ENCODE results near the gene TMEM30A.

The TMEM30A gene

GRCh38 chr6:75204959-75205775 lies 79.4 kb downstream of the TMEM30A start:
- Histone ChIP-seq H3K9me3 (ENCODE audit: low read depth, low read length) (no peaks in the 10 kb centered on the region), H3K36me3 (ENCODE audit: insufficient read depth, low read length) (no peaks in the 10 kb centered on the region), H3K4me3 (peak overlapping the region; percentile 73), H3K9ac (ENCODE audit: insufficient read length) (no peak overlapping the region), H3K27ac (no peak overlapping the region)
- no peak for TF ChIP-seq FOXP2 (optimal IDR thresholded peaks at IDR 0.05; ENCODE audit: control extremely low read depth, extremely low read length, insufficient read depth)
- no peak for TF ChIP-seq EZH2 (IDR thresholded peaks at IDR 0.05)
- no peak for TF ChIP-seq POLR2AphosphoS5 (IDR thresholded peaks at IDR 0.05; ENCODE audit: borderline replicate concordance, low read depth, low read length)
- no peak for DNase-seq (ENCODE audit: low read depth, low spot score)

DNA sequence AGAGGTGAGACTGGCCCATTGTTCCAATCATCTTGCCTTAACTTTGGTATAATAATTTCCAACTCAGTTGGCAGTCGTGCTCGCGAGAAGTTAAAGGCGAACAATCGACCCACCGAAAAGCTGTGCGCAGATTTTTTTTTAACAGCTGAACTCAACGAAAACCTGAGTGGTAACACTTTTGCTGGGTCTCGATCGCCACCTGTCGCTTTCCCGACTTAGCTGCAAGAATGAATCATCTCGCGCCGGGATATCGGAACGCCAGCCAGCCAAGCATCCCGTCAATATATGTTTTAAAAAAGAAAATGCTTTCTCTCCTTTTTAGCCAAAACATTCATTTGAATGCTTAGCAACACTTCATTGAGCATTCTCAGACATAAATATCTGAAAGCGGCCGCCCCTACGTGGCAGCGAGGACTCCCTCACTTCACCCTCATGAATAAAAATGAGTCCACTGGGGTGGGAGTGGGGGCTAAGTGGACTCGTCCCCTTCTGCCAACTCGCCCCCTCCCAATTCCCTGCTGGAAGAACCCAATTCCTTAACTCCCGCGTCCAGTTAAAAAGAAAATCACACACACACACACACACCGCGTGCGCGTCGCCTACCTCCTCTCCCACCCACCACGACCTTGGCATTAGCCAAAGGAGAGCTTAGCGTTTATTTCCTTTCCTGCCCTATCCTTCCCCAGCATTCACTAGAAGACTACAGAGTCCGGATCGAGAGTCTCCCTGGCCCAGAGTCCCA lies 80.2 kb downstream of the TMEM30A start:
- Histone ChIP-seq H3K9ac (ENCODE audit: insufficient read length) (no peak overlapping the region), H3K27ac (no peak overlapping the region), H3K4me3 (peak overlapping the region; percentile 73), H3K9me3 (ENCODE audit: low read depth, low read length) (no peaks in the 10 kb centered on the region), H3K36me3 (ENCODE audit: insufficient read depth, low read length) (no peaks in the 10 kb centered on the region)
- peak; percentile 59 for DNase-seq (ENCODE audit: low read depth, low spot score)
- TF ChIP-seq POLR2AphosphoS5 (IDR thresholded peaks at IDR 0.05; ENCODE audit: borderline replicate concordance, low read depth, low read length) (no peak), FOXP2 (optimal IDR thresholded peaks at IDR 0.05; ENCODE audit: control extremely low read depth, extremely low read length, insufficient read depth) (no peak), EZH2 (IDR thresholded peaks at IDR 0.05) (no peak)

DNA sequence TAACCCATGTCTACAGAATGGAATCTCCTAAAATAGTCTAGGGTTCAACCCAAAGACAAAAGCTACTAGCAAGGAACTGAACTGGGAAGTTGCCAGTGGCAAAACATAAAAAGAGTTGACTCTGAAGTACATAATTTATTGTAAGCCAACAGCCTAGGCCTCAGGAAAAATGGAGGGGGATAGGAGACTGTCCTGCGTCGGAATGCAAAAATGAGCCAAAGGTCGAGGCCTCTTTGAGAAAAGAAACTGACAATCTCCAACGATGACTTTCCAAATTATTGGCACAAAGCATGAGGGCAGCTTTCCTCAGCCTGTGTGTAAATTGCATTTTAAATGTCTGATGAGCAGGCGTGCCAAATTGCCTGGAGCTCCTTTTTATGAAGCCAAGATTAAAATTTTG lies 80.9 kb downstream of the TMEM30A start:
- H3K27ac ChIP-seq, result no peak overlapping the region
- no peaks in the 10 kb centered on the region for H3K36me3 ChIP-seq (ENCODE audit: insufficient read depth, low read length)
- no peak overlapping the region for H3K9ac ChIP-seq (ENCODE audit: insufficient read length)
- no peak for TF ChIP-seq FOXP2 (optimal IDR thresholded peaks at IDR 0.05; ENCODE audit: control extremely low read depth, extremely low read length, insufficient read depth)
- TF ChIP-seq EZH2 (IDR thresholded peaks at IDR 0.05), result no peak
- TF ChIP-seq POLR2AphosphoS5 (IDR thresholded peaks at IDR 0.05; ENCODE audit: borderline replicate concordance, low read depth, low read length), result no peak
- no peak for DNase-seq (ENCODE audit: low read depth, low spot score)
- no peaks in the 10 kb centered on the region for H3K9me3 ChIP-seq (ENCODE audit: low read depth, low read length)
- H3K4me3 ChIP-seq, result peak overlapping the region; percentile 73

All from SK-N-MC (cell line).